Adrenal gland (tissue), 5 donors: ENCODE data around the gene RECK.

Source experiments
- POLR2A ChIP-seq, 2 donors: fragments of 450-650 bp; IDR thresholded peaks; one replicate each; pipeline ENCODE4 v1.6.1; 2017; ENCODE audit warnings: antibody characterized with exemption in 2 of 2, mild to moderate bottlenecking in 2 of 2, moderate library complexity in 1 of 2
- TF ChIP-seq, protein P1 (sequence below), 6 experiments: fragments of 450-650 bp in 4 of 6; fragments of 200-600 bp in 2 of 6; sonication (generic) in 1 of 6; IDR thresholded peaks; 1 replicate in 5 of 6; 2 replicates in 1 of 6; pipeline versions ENCODE4 v1.5.1 to v1.8.0; 2016 to 2021; ENCODE audit warnings: antibody characterized with exemption in 6 of 6, mild to moderate bottlenecking in 2 of 6, moderate library complexity in 1 of 6
- donor health status: DM: no; HTN: no; CAD: no.

DNA sequence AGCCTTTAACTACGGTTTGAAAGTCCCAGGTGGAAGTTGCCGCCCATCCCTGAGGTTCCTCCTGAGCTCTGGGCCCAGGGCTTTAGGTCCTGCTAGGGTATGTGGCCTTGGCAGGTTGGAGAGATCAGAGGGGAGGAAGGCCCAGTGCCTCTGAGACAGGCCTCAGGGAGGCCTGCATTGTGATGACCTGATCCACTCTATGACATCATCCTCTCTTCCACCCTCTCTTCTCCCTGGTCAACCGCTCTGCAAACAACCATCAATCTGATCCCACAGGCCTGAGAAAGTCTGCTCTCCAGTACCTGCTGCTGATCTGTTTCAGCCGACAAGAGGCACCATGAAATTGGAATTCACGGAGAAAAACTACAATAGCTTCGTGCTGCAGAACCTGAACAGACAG, 132.5 kb downstream of the RECK start, which contains the start of gene CCIN:
- TF ChIP-seq, protein P1, sequence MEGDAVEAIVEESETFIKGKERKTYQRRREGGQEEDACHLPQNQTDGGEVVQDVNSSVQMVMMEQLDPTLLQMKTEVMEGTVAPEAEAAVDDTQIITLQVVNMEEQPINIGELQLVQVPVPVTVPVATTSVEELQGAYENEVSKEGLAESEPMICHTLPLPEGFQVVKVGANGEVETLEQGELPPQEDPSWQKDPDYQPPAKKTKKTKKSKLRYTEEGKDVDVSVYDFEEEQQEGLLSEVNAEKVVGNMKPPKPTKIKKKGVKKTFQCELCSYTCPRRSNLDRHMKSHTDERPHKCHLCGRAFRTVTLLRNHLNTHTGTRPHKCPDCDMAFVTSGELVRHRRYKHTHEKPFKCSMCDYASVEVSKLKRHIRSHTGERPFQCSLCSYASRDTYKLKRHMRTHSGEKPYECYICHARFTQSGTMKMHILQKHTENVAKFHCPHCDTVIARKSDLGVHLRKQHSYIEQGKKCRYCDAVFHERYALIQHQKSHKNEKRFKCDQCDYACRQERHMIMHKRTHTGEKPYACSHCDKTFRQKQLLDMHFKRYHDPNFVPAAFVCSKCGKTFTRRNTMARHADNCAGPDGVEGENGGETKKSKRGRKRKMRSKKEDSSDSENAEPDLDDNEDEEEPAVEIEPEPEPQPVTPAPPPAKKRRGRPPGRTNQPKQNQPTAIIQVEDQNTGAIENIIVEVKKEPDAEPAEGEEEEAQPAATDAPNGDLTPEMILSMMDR (IDR thresholded peaks at IDR 0.05): no peak
- TF ChIP-seq POLR2A (IDR thresholded peaks at IDR 0.05): no peak
